Mucosa of stomach (tissue), 1 donor: ENCODE data around the gene PSMC3IP.
"Not testable (repeated sequence)": the region's sequence is repeated elsewhere in the genome, so short reads cannot be mapped to it uniquely, and the experiment has no call there.

ENCODE experiments used
- H3K27me3 ChIP-seq: one replicate; pipeline ENCODE4 v1.7.0; 2013; ENCODE audit warnings: mild to moderate bottlenecking, low read length; ENCODE audit not compliant: control insufficient read depth, insufficient read depth
- H3K36me3 ChIP-seq: one replicate; pipeline ENCODE4 v1.7.0; 2013; ENCODE audit warnings: low read length; ENCODE audit not compliant: control insufficient read depth, insufficient read depth
- H3K4me1 ChIP-seq: one replicate; pipeline ENCODE4 v1.7.0; 2013; ENCODE audit warnings: mild to moderate bottlenecking, low read length; ENCODE audit not compliant: control insufficient read depth, insufficient read depth
- H3K4me3 ChIP-seq: one replicate; pipeline ENCODE4 v1.7.0; 2013; ENCODE audit warnings: low read length
- H3K9ac ChIP-seq: one replicate; pipeline ENCODE4 v1.7.0; 2013; ENCODE audit warnings: mild to moderate bottlenecking, low read length, moderate library complexity
- H3K9me3 ChIP-seq: one replicate; pipeline ENCODE4 v1.7.0; 2013; ENCODE audit warnings: mild to moderate bottlenecking, low read length, moderate library complexity; ENCODE audit not compliant: control insufficient read depth
- donor health status: Pancreatic carcinoma.

The PSMC3IP gene

DNA sequence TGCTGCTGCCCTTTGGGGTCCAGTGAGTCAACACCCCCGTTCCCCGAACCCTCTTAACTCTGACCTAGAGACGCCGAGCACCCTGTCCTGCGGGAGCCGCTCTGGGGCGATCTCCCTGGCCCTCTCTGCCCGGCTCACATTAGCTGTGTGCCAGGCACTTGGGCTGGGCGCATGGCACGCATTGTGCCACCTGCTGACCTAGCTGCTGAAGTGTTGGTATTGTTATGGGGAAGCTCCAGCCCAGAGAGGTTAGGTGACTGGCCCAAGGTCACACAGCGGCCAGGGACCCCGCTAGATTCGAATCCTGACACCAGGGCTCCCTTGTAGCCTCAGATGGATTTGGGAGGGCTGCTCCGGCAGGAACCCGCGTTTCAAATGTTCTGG lies 23.7 kb downstream of the PSMC3IP start:
- H3K4me3 ChIP-seq = peak overlapping the region; percentile 66
- no peaks in the 10 kb centered on the region for H3K36me3 ChIP-seq
- peaks cover 24% of the 10 kb centered on the region for H3K4me1 ChIP-seq
- peak overlapping the region; percentile 95 for H3K9ac ChIP-seq
- H3K9me3 ChIP-seq = no peaks in the 10 kb centered on the region
- no peaks in the 10 kb centered on the region for H3K27me3 ChIP-seq

DNA sequence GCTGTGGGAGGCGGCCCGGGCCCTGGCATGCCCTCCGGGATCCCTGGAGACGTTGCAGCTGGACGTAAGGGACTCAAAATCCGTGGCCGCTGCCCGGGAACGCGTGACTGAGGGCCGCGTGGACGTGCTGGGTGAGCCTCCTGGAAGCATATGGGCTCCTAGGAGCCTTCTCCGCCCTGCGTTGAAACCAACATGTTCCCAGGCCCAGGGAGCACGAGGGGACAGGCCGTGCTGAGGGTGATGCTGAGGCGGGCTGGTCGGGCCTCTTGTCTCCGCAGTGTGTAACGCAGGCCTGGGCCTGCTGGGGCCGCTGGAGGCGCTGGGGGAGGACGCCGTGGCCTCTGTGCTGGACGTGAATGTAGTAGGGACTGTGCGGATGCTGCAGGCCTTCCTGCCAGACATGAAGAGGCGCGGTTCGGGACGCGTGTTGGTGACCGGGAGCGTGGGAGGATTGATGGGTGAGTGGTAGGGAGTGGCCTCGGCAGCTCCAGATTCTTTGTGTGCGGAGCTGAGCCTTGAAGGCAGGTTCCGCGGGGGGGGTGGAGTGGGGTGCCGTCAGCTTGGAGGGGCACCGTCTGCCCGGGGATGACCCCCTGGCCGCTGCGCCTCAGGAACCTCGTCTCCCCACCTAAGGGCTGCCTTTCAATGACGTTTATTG lies 24.2 kb downstream of the PSMC3IP start:
- peaks cover 23% of the 10 kb centered on the region for H3K4me1 ChIP-seq
- no peaks in the 10 kb centered on the region for H3K27me3 ChIP-seq
- H3K9me3 ChIP-seq = no peaks in the 10 kb centered on the region
- H3K36me3 ChIP-seq = no peaks in the 10 kb centered on the region
- H3K9ac ChIP-seq = no peak overlapping the region
- no peak overlapping the region for H3K4me3 ChIP-seq

DNA sequence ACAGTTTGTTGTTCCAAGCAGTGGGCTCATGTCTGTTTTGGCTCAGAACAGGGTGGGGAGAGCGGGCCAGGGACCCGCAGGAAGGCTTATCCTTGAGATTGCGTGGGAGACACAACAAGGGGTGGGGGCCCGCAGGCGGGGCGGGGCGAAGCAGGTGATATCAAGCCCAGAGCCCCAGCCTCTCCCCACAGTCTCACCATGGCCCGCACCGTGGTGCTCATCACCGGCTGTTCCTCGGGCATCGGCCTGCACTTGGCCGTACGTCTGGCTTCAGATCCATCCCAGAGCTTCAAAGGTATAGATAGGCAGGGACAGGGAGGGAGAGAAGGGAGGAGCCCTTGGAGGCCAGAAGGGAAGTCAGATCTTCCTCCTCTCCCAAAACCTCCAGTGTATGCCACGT lies 24.8 kb downstream of the PSMC3IP start, which contains the start of gene HSD17B1:
TSS of gene HSD17B1 (plus strand) at position 188 of the 400 bp plus-strand sequence. CDS start at position 199, 11 bp downstream.
- not testable (repeated sequence) for H3K36me3 ChIP-seq, H3K9me3 ChIP-seq, H3K27me3 ChIP-seq, H3K4me3 ChIP-seq
- H3K9ac ChIP-seq = peak within 1 kb of the TSS; percentile 95
- peaks cover 27% of the 10 kb centered on the region for H3K4me1 ChIP-seq

DNA sequence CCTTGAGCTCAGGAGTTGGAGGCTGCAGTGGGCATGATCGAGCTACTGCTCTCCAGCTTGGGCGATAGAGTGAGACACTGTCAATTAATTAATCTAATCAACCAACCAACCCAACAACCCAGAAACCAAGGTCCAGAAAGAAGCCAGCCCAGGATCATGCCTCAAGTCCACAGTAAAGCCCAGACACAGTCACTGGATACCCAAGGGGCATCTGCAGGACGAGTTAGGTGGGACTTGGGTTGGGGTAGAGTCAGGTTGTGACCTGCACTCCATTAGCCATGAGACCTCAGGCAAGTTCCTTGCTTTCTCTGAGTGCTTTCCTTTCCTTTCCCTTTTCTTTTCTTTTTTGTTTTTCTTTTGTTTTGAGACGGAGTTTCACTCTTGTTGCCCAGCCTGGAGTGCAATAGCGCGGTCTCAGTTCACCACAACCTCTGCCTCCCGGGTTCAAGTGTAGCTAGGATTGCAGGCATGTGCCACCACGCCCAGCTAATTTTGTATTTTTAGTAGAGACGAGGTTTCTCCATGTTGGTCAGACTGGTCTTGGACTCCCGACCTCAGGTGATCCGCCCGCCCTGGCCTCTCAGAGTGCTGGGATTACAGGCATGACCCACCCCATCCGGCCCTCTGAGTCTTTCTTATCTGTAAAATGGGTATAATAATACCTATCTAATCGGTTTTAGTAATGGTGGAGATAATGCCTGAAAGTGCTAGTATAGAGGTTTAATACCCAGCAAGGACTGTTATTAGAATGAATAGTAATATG lies 28.4 kb downstream of the PSMC3IP start:
- Histone ChIP-seq H3K36me3 (no peaks in the 10 kb centered on the region), H3K4me3 (no peak overlapping the region)

DNA sequence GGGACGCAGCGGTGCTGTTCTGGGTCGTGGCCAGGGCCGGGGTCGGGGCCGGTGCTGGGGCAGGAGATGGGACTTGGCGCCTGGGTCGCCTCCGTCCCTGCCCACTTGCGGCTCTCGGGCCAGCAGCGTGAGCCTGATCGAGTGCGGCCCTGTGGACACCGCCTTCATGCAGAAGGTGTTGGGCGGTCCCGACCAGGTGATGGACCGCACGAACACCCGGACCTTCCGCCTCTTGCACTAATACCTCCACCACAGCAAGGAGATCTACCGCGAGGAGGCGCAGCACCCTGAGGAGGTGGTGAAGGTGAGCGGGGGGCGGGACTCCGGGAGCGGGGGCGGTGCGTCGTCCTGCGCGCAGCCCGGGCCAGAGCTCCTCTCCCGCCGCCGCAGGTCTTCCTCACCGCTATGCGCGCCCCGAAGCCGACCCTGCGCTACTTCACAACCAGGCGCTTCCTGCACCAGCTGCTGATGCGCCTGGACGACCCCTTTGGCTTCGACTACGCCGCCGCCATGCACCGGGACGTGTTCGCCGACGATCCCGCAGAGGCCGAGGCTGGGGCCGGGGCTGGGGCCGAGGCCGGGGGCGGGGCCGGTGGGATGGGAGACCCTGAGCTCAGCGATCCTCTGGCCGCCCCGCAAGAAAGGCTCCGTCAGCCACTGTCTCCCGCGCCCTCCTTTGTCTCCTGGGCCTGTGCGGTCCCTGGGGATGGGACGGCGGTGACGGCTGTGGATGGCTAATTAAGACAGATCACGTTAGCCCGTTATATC lies 29.3 kb downstream of the PSMC3IP start:
- Histone ChIP-seq H3K9ac (peak overlapping the region; percentile 8), H3K4me3 (no peak overlapping the region), H3K27me3 (no peaks in the 10 kb centered on the region)

More for the DNA sequence above, 28.4 kb downstream of the PSMC3IP start:
- H3K9ac ChIP-seq = no peak overlapping the region
- H3K9me3 ChIP-seq = no peaks in the 10 kb centered on the region
- no peaks in the 10 kb centered on the region for H3K27me3 ChIP-seq
- H3K4me1 ChIP-seq = peaks cover 21% of the 10 kb centered on the region

DNA sequence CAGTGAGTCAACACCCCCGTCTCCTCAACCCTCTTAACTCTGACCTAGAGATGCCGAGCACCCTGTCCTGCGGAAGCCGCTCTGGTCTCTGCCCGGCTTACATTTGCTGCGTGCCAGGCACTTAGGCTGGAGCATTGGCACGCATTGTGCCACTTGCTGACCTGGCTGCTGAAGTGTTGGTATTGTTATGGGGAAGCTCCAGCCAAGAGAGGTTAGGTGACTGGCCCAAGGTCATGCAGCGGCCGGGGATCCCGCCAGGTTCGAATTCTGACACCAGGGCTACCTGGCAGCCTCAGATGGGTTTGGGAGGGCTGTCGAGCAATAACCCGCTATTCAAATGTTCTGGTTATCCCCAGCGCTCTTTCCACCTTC lies 29.8 kb downstream of the PSMC3IP start:
- Histone ChIP-seq H3K9me3 (no peaks in the 10 kb centered on the region), H3K9ac (peak overlapping the region; percentile 8), H3K36me3 (no peaks in the 10 kb centered on the region), H3K27me3 (no peaks in the 10 kb centered on the region), H3K4me1 (peaks cover 16% of the 10 kb centered on the region), H3K4me3 (no peak overlapping the region)

More for the DNA sequence above, 29.3 kb downstream of the PSMC3IP start:
- no peaks in the 10 kb centered on the region for H3K36me3 ChIP-seq
- peaks cover 14% of the 10 kb centered on the region for H3K4me1 ChIP-seq
- no peaks in the 10 kb centered on the region for H3K9me3 ChIP-seq

DNA sequence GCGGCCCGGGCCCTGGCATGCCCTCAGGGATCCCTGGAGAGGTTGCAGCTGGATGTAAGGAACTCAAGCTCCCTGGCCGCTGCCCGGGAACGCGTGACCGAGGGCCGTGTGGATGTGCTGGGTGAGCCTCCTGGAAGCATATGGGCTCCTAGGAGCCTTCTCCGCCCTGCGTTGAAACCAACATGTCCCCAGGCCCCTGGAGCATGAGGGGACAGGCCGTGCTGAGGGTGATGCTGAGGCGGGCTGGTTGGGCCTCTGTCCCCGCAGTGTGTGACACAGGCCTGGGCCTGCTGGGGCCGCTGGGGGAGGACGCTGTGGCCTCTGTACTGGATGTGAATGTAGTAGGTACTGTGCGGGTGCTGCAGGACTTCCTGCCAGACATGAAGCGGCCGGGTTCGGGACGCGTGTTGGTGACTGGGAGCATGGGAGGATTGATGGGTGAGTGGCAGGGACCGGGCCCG lies 30.5 kb downstream of the PSMC3IP start:
- Histone ChIP-seq H3K9ac (no peak overlapping the region), H3K4me1 (peaks cover 22% of the 10 kb centered on the region)

DNA sequence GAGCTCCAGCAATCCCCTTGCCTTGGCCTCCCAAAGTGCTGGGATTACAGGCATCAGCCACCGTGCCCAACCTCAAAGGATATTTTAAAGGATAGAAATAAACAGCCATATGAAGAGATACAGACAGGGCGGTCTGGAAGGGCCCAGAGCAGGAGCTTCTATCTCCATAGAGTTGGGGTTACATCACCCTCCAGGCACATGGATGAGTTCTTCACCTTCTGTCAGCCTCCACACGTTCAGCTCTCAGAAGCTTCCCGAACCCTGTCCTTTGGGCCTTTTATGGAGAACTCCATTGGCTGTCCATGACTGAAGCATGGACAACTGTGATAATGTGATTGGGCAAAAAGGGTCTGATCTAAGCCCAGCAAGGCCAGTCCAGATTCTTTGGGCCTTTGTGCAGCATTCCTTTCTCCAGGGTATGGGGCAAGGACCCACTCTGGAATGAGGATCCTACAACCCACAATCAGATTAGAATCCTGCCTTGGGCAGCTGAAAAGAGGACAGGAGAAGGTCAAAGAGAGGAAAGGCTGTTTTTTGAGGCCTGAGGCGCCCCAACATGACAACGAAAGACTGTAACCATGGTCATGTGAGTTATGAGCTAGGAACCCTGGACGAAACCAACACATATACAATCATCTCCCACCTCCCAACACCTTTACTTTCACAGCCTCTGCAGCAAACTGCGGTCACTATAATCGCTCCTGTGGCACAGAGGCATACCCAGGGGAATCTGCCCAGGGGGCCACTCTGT lies 31.6 kb downstream of the PSMC3IP start:
- H3K9me3 ChIP-seq, H3K27me3 ChIP-seq, H3K36me3 ChIP-seq, H3K9ac ChIP-seq, H3K4me3 ChIP-seq: not testable (repeated sequence)
- H3K4me1 ChIP-seq = peaks cover 33% of the 10 kb centered on the region

More for the DNA sequence above, 30.5 kb downstream of the PSMC3IP start:
- Histone ChIP-seq H3K36me3 (no peaks in the 10 kb centered on the region), H3K9me3 (no peaks in the 10 kb centered on the region), H3K27me3 (no peaks in the 10 kb centered on the region), H3K4me3 (no peak overlapping the region)

DNA sequence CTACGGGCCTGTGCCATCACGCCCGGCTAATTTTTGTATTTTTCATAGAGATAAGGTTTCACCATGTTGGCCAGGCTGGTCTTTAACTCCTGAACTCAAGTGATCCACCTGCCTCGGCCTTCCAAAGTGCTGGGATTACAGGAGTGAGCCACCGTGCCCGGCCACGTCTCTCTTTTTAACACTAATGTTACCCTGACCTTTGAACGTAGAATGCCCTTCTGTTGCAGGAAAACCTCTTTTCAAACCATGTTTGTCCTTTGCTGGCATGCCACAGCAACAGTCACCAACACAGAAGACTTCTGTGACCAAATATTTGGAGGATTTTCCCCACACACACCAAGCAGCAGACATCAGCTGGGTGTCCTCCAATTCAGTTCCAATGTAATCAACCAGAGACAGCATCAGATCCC lies 32.6 kb downstream of the PSMC3IP start:
- H3K4me3 ChIP-seq = no peak overlapping the region
- H3K9me3 ChIP-seq = no peaks in the 10 kb centered on the region
- no peaks in the 10 kb centered on the region for H3K27me3 ChIP-seq
- H3K9ac ChIP-seq = no peak overlapping the region
- peaks cover 37% of the 10 kb centered on the region for H3K4me1 ChIP-seq
- no peaks in the 10 kb centered on the region for H3K36me3 ChIP-seq

DNA sequence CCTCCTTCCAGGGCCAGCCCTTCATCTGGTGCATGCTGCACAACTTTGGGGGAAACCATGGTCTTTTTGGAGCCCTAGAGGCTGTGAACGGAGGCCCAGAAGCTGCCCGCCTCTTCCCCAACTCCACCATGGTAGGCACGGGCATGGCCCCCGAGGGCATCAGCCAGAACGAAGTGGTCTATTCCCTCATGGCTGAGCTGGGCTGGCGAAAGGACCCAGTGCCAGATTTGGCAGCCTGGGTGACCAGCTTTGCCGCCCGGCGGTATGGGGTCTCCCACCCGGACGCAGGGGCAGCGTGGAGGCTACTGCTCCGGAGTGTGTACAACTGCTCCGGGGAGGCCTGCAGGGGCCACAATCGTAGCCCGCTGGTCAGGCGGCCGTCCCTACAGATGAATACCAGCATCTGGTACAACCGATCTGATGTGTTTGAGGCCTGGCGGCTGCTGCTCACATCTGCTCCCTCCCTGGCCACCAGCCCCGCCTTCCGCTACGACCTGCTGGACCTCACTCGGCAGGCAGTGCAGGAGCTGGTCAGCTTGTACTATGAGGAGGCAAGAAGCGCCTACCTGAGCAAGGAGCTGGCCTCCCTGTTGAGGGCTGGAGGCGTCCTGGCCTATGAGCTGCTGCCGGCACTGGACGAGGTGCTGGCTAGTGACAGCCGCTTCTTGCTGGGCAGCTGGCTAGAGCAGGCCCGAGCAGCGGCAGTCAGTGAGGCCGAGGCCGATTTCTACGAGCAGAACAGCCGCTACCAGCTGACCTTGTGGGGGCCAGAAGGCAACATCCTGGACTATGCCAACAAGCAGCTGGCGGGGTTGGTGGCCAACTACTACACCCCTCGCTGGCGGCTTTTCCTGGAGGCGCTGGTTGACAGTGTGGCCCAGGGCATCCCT lies 34.1 kb downstream of the PSMC3IP start:
- Histone ChIP-seq H3K27me3 (no peaks in the 10 kb centered on the region), H3K36me3 (no peaks in the 10 kb centered on the region), H3K9me3 (no peaks in the 10 kb centered on the region), H3K4me3 (no peak overlapping the region), H3K4me1 (peaks cover 28% of the 10 kb centered on the region), H3K9ac (no peak overlapping the region)
